Measurements from ENCODE around the gene AGMAT.

DNA sequence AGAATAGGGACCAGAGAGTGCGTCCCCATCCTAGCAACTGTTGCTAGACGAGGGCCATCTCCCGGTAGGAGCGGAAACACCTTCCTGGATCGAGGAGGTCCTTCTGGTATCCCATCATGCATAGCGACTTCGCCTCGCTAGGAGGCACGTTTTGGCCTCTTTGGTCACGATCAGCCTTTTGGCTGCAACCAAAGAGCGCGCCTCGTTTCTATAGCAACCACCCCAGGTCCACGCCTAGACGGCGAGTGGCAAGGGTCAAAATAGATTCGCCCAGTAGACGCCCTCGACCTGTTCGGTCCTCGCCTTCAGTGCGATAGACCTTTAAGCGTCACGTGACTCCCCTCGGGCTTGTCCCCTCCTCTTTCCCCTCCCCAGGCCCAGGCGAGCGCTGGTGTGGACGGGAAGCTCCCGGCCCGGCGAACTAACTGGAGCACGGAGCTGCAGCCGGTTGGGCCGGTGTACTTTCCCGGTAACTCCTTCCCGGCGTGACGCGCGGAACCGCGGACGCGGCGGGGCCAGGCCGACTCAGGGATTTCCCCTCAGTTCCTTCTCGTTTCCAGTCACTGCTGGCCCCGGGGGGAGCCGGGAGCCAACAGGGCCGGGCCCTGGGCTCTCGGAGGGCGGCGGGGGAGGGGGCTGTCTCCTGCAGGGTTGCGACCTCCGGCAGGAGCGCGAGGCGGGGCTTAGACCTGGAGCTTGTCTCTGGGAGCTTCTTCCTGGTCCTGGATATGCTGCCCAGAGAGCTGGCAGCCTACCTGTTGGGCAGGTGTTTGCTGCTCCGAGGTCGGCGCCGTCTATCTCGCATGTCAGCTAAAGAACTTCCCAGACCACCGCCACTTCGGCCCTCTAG is 58.1 kb downstream of the AGMAT start, which contains the start of gene DNAJC16:
- TF ChIP-seq, protein P1, sequence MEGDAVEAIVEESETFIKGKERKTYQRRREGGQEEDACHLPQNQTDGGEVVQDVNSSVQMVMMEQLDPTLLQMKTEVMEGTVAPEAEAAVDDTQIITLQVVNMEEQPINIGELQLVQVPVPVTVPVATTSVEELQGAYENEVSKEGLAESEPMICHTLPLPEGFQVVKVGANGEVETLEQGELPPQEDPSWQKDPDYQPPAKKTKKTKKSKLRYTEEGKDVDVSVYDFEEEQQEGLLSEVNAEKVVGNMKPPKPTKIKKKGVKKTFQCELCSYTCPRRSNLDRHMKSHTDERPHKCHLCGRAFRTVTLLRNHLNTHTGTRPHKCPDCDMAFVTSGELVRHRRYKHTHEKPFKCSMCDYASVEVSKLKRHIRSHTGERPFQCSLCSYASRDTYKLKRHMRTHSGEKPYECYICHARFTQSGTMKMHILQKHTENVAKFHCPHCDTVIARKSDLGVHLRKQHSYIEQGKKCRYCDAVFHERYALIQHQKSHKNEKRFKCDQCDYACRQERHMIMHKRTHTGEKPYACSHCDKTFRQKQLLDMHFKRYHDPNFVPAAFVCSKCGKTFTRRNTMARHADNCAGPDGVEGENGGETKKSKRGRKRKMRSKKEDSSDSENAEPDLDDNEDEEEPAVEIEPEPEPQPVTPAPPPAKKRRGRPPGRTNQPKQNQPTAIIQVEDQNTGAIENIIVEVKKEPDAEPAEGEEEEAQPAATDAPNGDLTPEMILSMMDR (IDR thresholded peaks at IDR 0.05; ENCODE audit: insufficient read depth, low read length, poor library complexity, severe bottlenecking) = no peak
- no peak for TF ChIP-seq EZH2phosphoT487 (conservative IDR thresholded peaks at IDR 0.05; ENCODE audit: low read length)

Measured in SU-DHL-6 (cell line).